ENCODE measurements around the gene CXCR5.
A peak's percentile ranks its signal among the peaks of the same experiment; 100 is the strongest.

Gene CXCR5

DNA sequence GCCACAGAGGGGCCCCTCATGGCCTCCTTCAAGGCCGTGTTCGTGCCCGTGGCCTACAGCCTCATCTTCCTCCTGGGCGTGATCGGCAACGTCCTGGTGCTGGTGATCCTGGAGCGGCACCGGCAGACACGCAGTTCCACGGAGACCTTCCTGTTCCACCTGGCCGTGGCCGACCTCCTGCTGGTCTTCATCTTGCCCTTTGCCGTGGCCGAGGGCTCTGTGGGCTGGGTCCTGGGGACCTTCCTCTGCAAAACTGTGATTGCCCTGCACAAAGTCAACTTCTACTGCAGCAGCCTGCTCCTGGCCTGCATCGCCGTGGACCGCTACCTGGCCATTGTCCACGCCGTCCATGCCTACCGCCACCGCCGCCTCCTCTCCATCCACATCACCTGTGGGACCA is 10.0 kb downstream of the CXCR5 start:
- DNase-seq (ENCODE audit: low spot score) = no peak
- no peak overlapping the region for H3K27ac ChIP-seq
- no peak overlapping the region for H3K4me3 ChIP-seq
- TF ChIP-seq, protein P1, sequence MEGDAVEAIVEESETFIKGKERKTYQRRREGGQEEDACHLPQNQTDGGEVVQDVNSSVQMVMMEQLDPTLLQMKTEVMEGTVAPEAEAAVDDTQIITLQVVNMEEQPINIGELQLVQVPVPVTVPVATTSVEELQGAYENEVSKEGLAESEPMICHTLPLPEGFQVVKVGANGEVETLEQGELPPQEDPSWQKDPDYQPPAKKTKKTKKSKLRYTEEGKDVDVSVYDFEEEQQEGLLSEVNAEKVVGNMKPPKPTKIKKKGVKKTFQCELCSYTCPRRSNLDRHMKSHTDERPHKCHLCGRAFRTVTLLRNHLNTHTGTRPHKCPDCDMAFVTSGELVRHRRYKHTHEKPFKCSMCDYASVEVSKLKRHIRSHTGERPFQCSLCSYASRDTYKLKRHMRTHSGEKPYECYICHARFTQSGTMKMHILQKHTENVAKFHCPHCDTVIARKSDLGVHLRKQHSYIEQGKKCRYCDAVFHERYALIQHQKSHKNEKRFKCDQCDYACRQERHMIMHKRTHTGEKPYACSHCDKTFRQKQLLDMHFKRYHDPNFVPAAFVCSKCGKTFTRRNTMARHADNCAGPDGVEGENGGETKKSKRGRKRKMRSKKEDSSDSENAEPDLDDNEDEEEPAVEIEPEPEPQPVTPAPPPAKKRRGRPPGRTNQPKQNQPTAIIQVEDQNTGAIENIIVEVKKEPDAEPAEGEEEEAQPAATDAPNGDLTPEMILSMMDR (IDR thresholded peaks at IDR 0.05) = no peak

DNA sequence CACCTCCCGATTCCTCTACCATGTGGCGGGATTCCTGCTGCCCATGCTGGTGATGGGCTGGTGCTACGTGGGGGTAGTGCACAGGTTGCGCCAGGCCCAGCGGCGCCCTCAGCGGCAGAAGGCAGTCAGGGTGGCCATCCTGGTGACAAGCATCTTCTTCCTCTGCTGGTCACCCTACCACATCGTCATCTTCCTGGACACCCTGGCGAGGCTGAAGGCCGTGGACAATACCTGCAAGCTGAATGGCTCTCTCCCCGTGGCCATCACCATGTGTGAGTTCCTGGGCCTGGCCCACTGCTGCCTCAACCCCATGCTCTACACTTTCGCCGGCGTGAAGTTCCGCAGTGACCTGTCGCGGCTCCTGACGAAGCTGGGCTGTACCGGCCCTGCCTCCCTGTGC is 10.5 kb downstream of the CXCR5 start:
- Histone ChIP-seq H3K4me3 (no peak overlapping the region), H3K27ac (peak overlapping the region in 1 of 2 donors; percentile 25)
- DNase-seq (ENCODE audit: low spot score) = no peak
- TF ChIP-seq, protein P1 (IDR thresholded peaks at IDR 0.05) = no peak

DNA sequence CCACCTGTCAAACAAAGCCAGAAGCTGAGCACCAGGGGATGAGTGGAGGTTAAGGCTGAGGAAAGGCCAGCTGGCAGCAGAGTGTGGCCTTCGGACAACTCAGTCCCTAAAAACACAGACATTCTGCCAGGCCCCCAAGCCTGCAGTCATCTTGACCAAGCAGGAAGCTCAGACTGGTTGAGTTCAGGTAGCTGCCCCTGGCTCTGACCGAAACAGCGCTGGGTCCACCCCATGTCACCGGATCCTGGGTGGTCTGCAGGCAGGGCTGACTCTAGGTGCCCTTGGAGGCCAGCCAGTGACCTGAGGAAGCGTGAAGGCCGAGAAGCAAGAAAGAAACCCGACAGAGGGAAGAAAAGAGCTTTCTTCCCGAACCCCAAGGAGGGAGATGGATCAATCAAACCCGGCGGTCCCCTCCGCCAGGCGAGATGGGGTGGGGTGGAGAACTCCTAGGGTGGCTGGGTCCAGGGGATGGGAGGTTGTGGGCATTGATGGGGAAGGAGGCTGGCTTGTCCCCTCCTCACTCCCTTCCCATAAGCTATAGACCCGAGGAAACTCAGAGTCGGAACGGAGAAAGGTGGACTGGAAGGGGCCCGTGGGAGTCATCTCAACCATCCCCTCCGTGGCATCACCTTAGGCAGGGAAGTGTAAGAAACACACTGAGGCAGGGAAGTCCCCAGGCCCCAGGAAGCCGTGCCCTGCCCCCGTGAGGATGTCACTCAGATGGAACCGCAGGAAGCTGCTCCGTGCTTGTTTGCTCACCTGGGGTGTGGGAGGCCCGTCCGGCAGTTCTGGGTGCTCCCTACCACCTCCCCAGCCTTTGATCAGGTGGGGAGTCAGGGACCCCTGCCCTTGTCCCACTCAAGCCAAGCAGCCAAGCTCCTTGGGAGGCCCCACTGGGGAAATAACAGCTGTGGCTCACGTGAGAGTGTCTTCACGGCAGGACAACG is 11.7 kb downstream of the CXCR5 start:
- no peak for DNase-seq (ENCODE audit: low spot score)
- TF ChIP-seq, protein P1 (IDR thresholded peaks at IDR 0.05) = no peak
- Histone ChIP-seq H3K4me3 (no peak overlapping the region), H3K27ac (peak overlapping the region; percentile 25 to 26)

DNA sequence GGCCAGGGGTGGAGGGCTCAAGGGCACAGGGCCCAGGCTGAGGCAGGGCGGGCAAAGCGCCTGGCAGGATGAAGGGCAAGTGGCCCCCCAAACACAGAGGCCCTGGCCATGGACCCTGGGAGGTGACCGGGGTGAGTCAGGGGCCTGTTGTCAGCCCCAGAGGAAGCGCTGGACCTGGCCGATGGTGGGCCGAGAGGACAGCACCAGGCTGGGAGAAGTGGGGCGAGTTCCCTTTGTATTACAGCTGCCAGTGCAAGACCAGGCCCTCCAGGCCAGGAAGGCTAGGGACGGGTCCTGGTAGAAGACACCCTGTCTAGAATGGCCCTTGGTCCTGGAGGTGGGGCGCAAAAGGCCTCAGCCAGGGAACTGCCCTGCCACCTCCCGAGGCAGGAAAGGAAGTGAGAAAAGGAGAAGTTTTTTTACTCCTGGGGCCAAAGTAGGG is 12.8 kb downstream of the CXCR5 start:
- TF ChIP-seq, protein P1 (IDR thresholded peaks at IDR 0.05) = no peak
- DNase-seq (ENCODE audit: low spot score) = no peak
- Histone ChIP-seq H3K4me3 (no peak overlapping the region), H3K27ac (peak overlapping the region; percentile 3 to 11)

DNA sequence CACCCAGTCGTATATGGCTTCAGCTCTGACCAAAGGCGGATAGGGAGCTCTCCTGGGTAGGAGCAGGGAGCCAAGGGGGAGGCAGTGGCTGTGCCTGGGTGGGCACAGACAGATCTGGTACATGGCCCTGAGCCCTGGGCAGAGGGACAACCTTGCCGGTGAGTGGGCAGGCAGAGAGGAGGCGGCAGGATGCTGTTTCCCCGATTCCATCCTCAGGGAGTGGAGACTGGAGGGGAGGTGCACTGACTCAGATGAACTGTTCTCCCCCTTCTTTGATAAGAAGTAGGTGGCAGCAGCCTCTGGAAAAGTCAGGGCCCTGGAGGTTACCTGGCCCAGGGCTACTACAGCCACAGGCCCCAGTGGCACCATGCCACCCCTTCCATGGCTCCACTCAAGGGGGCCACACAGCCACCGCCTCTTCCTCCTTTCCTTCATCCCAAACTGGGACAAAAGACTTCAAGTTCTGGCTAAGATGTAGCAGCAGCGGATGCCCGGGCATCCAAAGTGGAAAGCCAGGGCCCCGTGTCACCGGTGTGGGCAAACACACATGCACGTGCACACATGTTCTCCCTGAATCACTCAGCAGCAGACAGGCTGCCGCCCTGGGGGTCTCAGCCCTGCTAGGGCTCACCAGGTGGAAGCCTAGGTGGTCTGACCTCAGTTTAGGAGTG is 13.4 kb downstream of the CXCR5 start:
- peak overlapping the region; percentile 11 to 26 for H3K27ac ChIP-seq
- no peak for DNase-seq (ENCODE audit: low spot score)
- H3K4me3 ChIP-seq = no peak overlapping the region
- TF ChIP-seq, protein P1 (IDR thresholded peaks at IDR 0.05) = no peak

DNA sequence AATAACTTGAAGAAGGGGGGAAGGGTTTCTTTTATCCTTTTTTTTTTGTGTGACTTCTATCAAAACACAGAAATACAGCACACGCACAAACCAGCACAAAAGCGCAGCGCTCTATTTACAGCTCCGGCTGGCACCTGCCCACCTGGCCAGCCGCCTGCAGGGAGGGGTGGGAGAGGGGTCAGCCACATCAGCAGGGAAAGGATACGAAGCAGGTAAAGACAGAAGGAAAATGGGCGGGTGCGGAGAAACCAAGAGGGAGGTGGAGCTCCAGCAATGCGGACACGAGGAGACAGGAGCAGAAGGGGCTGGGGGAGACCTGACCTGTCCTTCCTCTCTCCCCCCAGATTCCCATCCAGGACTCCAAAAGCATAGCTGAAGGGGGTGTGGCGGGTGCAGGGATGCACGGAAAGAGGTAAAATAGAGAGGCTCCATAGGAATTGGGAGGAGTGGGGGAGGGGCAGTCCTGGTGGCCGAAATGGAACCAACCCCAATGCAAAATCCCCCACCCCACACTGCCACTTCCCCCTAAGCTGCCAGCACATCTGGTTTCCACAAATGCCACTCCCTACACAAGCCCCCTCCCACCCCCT is 14.1 kb downstream of the CXCR5 start:
- no peak overlapping the region for H3K4me3 ChIP-seq
- H3K27ac ChIP-seq = peak overlapping the region in 1 of 2 donors; percentile 20
- TF ChIP-seq, protein P1 (IDR thresholded peaks at IDR 0.05) = no peak
- no peak for DNase-seq (ENCODE audit: low spot score)
